Right lung (tissue), 10 donors: Measurements from ENCODE around the gene FGD4. TPM values are rescaled to one million over a fixed set of nuclear protein-coding genes. Genes with fewer than 3 reads are reported as not detected.
A peak's percentile ranks its signal among the peaks of the same experiment; 100 is the strongest.

Experiments used
- DNase-seq, 2 donors: peaks; one replicate each; pipeline ENCODE4 v3.0.0-alpha.2; 2013
- long read RNA-seq, 8 donors: transcript quantifications; one replicate each; lab custom pipeline, GENCODE V29; 2026
- polyA plus RNA-seq, 5 donors: library from polyadenylated mRNA; unstranded; fragments of 120-200 nt; gene quantifications; one replicate each; pipeline versions ENCODE4 v1.2.1 to v1.2.3, GENCODE V29; 2013; ENCODE audit warnings: inconsistent platforms in 1 of 5, low replicate concordance in 1 of 5; ENCODE audit not compliant: insufficient read length in 5 of 5, insufficient read depth in 1 of 5

FGD4 gene
- 10 to 100 TPM; 13.6 to 25.9 (median 24.2) TPM for polyA plus RNA-seq
- long read RNA-seq, donor 1, partial matches to known transcripts = 0 of 2 reads
- long read RNA-seq, donor 1, other reads (novel, unspliced or antisense) = 0 of 2 reads
- long read RNA-seq, donor 2 = 0 reads
- long read RNA-seq, donor 3 = 0 reads
- long read RNA-seq, donor 4, full-length matches to known transcripts = 2 of 2 reads
- long read RNA-seq, donor 4, partial matches to known transcripts = 0 of 2 reads
- long read RNA-seq, donor 4, other reads (novel, unspliced or antisense) = 0 of 2 reads
- long read RNA-seq, donor 5, partial matches to known transcripts = 6 of 7 reads
- long read RNA-seq, donor 5, other reads (novel, unspliced or antisense) = 0 of 7 reads
- long read RNA-seq, donor 6, partial matches to known transcripts = 0 of 2 reads
- long read RNA-seq, donor 6, other reads (novel, unspliced or antisense) = 0 of 2 reads
- long read RNA-seq, donor 7, partial matches to known transcripts = 0 of 5 reads
- long read RNA-seq, donor 7, other reads (novel, unspliced or antisense) = 0 of 5 reads
- long read RNA-seq, donor 8 = 0 reads

GRCh38 chr12:32399370-32400113 is at the start of gene FGD4:
Gene FGD4, plus strand, starts transcription at chr12:32399558.
- peak; percentile 70 to 82 for DNase-seq

DNA sequence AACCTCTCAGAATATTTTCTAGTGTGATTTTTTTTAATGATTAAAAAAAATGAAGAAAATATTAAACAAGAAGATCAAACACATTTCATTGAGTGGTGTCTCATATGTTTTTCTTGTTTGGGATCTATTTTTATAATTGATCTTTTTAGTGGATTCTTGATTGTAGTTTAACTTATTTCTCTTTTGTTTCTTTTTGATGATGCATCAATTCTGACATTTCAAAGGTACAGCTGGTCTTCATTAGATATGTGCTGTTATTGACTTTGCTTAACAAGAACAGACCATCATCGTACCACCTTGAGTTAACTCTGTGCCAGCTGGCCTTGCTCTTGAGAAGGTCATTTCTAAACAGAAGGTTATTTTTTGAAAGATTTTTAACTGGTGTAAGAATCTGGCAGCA is 45.8 kb upstream of the FGD4 start:
- DNase-seq = no peak

GRCh38 chr12:32357601-32358249 is 41.6 kb upstream of the FGD4 start:
- no peak for DNase-seq

GRCh38 chr12:32360956-32361355 is 38.4 kb upstream of the FGD4 start:
- DNase-seq = no peak

- DNase-seq = no peak
Measured at GRCh38 chr12:32362892-32363291, 36.5 kb upstream of the FGD4 start.

GRCh38 chr12:32365473-32366064 is 33.8 kb upstream of the FGD4 start:
- DNase-seq = peak; percentile 30 to 55

DNA sequence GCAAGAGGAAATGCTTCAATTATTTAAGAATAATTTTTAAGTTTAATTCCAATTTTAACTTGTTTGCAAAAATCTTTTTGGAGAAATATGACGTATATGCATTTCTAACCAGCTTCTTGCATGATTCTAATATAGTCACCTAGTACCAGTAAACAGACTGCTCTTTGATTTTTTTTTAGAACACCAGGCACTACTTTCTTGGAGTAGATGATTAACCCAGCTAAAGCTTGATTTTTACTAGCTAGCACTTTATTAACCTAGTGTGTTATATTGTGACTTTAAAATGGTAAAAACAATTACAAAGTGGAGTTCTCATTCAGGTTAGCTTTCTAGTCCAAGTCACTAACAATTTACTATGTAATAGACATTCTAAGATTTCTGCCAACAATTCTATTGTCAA is 32.6 kb upstream of the FGD4 start:
- no peak for DNase-seq

- DNase-seq = no peak
Measured at GRCh38 chr12:32367381-32367780, 32.0 kb upstream of the FGD4 start.

DNA sequence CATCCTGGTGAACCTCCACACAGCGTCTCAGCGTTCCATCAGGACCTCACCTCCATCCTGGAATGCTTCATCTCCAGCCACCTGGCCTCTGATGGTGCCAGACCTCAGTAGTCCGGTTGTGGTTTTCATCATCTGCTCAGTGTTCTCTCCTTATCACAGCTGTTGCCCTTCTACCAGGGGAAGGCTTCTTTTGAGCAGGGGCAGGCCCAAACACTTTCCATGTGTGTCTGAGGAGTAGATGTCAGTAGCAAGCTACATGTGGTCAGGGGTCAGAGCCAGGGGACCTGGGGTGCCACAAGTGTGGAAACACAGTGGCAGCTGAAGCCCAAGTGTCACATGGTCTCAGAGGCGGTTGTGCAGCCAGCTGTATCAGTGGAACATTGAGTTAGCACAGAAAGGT is 30.2 kb upstream of the FGD4 start:
- DNase-seq = no peak

GRCh38 chr12:32377344-32378055 is 21.9 kb upstream of the FGD4 start:
- no peak for DNase-seq

DNA sequence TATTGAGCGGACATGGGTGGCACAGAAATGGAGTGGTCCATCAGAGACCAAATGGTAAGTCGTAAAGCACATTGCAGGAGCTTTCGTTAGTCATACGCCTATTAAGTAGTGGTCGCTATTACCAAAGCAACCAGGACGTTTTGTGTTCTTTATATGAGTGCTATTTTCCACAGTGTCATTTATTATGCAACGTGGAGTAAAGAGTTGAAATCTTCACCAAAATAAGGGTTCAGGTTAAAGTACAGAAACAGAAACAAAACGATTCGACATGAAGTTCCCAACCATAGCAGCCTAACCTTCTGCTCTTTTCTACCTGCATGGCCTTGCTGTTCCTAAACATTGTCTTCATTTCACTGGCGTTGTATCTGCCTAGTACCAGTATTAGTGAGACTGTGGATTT is 20.1 kb upstream of the FGD4 start:
- no peak for DNase-seq

DNA sequence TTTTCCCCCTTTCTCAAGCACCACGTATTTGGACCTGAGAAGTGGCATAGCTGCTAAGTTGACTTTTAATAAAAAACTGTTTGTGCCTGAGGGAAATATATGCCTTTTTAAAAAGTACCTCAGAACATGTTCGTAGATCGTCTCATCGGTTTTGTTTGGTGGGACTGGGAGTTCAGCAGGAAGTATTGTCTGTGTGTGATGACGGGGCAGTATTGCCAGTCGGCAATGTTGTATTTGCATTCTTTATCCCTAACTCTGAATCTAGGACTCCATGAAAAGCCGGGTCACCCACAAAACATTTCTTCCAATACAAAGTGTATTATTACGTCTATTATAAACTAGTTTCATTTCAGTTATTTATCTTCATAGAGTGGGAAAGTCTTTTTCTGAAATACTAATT is 19.7 kb upstream of the FGD4 start:
- DNase-seq = no peak

- DNase-seq = no peak
Measured at GRCh38 chr12:32382226-32382625, 17.1 kb upstream of the FGD4 start.

- DNase-seq = peak in 1 of 2 donors; percentile 25
Measured at GRCh38 chr12:32390572-32391219, 8.7 kb upstream of the FGD4 start.

DNA sequence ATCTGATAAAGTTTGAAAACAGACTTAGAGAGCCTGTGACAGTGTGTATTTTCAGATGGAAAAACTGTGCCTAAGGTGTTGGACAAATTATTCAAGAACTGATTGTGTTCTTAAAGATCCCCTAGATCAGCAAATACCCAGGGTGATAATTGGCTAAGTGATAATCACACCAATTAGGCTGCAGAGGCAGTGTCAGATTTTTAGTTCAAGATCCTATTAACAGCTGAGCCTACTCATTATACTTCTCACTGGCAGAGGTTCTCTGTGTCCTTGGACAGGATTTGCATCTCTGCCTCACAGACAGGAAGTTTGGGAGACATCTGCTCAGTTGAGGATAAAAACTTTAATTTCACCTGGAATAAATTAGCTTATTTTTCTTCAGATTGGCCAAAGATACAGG is 4.3 kb upstream of the FGD4 start:
- no peak for DNase-seq

- no peak for DNase-seq
Measured at GRCh38 chr12:32397696-32398095, 1.7 kb upstream of the FGD4 start.

- no peak for DNase-seq
Measured at GRCh38 chr12:32398181-32398580, 1.2 kb upstream of the FGD4 start.

DNA sequence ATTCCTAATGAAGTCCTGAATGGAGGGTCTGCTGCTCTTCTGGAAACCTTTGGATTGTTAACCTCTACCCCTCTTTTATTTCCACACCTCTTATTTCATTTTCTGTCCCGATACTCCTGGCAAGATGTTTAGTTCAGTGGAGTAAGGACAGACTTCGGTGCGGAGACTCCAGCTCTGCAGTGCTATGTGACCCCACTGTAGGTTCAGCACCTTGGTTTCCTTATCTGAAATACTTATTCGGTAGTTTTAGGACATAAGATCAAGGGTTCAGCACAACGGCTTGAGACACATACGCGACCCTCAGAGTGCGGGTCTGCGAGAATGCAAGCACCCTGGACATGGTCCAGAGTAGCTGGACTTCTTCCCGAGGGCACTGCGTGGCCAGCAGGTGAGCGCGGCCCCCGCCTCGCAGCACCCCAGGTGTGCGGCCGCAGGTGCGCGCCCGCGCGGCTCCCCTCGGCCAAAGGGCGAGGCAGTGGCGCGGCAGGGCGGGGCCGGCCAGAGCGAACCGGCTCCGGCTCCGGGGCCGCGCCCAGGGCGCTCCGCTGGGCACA is 465 bp upstream of the FGD4 start:
- no peak for DNase-seq

DNA sequence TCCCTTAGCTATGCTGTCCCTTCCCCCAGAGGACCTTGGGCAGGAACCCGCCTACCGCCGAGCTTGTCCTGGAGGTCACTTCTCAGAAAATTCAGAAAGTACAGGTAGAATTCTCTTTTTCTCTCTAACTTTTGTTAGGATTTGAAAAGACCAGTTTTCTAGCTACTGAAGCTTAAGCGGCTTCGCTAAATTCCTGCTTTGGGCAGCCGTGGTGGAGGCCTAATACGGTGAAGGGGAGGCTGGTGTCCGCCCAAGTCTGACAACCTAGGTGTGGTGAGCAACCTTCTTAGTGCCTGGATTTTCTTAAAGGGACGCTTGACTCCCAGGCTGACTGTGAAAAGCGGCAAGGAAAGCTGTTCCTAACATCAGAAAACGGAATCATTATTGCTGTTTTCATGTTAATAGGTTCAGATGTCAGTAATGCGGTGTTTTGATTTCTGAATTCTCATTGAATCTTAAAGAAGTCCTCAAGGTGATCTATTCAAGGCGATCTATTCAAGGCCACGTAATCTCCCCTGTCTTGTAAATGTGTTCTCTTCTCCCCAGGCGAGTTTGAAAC is 835 bp downstream of the FGD4 start:
- no peak for DNase-seq

DNA sequence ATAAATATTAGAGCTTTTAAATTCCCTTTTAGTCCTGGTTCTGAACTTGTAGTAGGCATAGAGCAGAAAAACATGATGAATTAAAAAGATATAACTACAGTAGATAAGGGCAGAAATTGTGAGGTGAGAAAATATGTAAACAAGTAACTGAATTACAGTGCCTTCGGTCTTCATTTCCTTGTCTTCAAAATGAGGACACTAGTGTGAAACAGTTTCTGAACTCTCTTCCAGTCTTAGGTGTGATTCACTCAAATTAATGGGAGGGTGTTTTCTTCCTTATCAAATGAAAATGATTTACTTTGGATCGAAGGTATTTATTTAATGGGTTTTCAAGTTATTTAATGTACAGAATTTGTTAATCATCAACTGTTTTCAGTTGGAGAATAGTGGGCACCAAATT is 1.5 kb downstream of the FGD4 start:
- no peak for DNase-seq
